H9 (cell line): Measurements from ENCODE around the gene PLEKHD1. TPM values are rescaled to one million over a fixed set of nuclear protein-coding genes. Genes with fewer than 3 reads are reported as not detected.

Source experiments
- DNase-seq: peaks from one replicate; pipeline ENCODE4 v3.0.0-alpha.2; 2017
- H2AFZ ChIP-seq: one replicate; pipeline ENCODE4 v1.6.1; 2013; ENCODE audit warnings: mild to moderate bottlenecking, low read length, control low read depth, moderate library complexity
- H2AK5ac ChIP-seq: 2 replicates; pipeline ENCODE4 v1.6.1; 2013; ENCODE audit warnings: low read length, control low read depth, mixed read lengths; ENCODE audit not compliant: insufficient read length
- H2BK120ac ChIP-seq: one replicate; pipeline ENCODE4 v1.6.1; 2013; ENCODE audit warnings: low read depth, mild to moderate bottlenecking, low read length, control low read depth, inconsistent platforms; ENCODE audit not compliant: poor library complexity, severe bottlenecking
- H2BK12ac ChIP-seq: 2 replicates; pipeline ENCODE4 v1.6.1; 2013; ENCODE audit warnings: low read length, control low read depth, mixed read lengths, low read depth; ENCODE audit not compliant: insufficient read length
- H2BK15ac ChIP-seq: 2 replicates; pipeline ENCODE4 v1.6.1; 2013; ENCODE audit warnings: low read depth, low read length, control low read depth
- H2BK20ac ChIP-seq: one replicate; pipeline ENCODE4 v1.6.1; 2013; ENCODE audit warnings: low read depth, mild to moderate bottlenecking, low read length, control low read depth, inconsistent platforms; ENCODE audit not compliant: poor library complexity, severe bottlenecking
- H2BK5ac ChIP-seq: 2 replicates; pipeline ENCODE4 v1.6.1; 2013; ENCODE audit warnings: low read length, control low read depth, mixed read lengths; ENCODE audit not compliant: insufficient read length
- H3K14ac ChIP-seq: 2 replicates; pipeline ENCODE4 v1.6.1; 2013; ENCODE audit warnings: low read length, control low read depth; ENCODE audit not compliant: insufficient read depth
- H3K18ac ChIP-seq: 2 replicates; pipeline ENCODE4 v1.6.1; 2013; ENCODE audit warnings: low read depth, mild to moderate bottlenecking, mixed read lengths, low read length, control low read depth; ENCODE audit not compliant: insufficient read length
- H3K23ac ChIP-seq: 2 replicates; pipeline ENCODE4 v1.6.1; 2013; ENCODE audit warnings: low read length, control low read depth, mixed read lengths, low read depth; ENCODE audit not compliant: insufficient read length
- H3K23me2 ChIP-seq: 2 replicates; pipeline ENCODE4 v1.6.1; 2013; ENCODE audit warnings: low read depth, mild to moderate bottlenecking, mixed read lengths, low read length, control low read depth; ENCODE audit not compliant: insufficient read length, poor library complexity, severe bottlenecking
- H3K27ac ChIP-seq: 2 replicates; pipeline ENCODE4 v1.5.1; 2013; ENCODE audit warnings: low read length, control low read depth, mixed read lengths, low read depth; ENCODE audit not compliant: insufficient read length
- H3K27me3 ChIP-seq: 2 replicates; pipeline ENCODE4 v1.6.1; 2013; ENCODE audit warnings: low read length, control low read depth, inconsistent platforms; ENCODE audit not compliant: insufficient read depth
- H3K4ac ChIP-seq: 2 replicates; pipeline ENCODE4 v1.6.1; 2013; ENCODE audit warnings: low read depth, mild to moderate bottlenecking, control low read depth, inconsistent platforms, low read length, moderate library complexity
- H3K4me1 ChIP-seq: 2 replicates; pipeline ENCODE4 v1.6.1; 2013; ENCODE audit warnings: low read length, control low read depth, inconsistent platforms; ENCODE audit not compliant: insufficient read depth
- H3K4me2 ChIP-seq: 2 replicates; pipeline ENCODE4 v1.6.1; 2013; ENCODE audit warnings: low read length, control low read depth, mixed read lengths; ENCODE audit not compliant: insufficient read length, insufficient read depth
- H3K56ac ChIP-seq: 2 replicates; pipeline ENCODE4 v1.6.1; 2013; ENCODE audit warnings: low read depth, mild to moderate bottlenecking, mixed read lengths, low read length, control low read depth; ENCODE audit not compliant: insufficient read length
- H3K79me1 ChIP-seq: 2 replicates; pipeline ENCODE4 v1.6.1; 2013; ENCODE audit warnings: low read depth, mild to moderate bottlenecking, moderate library complexity, low read length, control low read depth, inconsistent platforms; ENCODE audit not compliant: insufficient read depth, poor library complexity, severe bottlenecking
- H3K79me2 ChIP-seq: 2 replicates; pipeline ENCODE4 v1.6.1; 2013; ENCODE audit warnings: low read length, control low read depth, inconsistent platforms; ENCODE audit not compliant: insufficient read depth
- H3K9ac ChIP-seq: 2 replicates; pipeline ENCODE4 v1.6.1; 2013; ENCODE audit warnings: low read length, control low read depth, mixed read lengths; ENCODE audit not compliant: insufficient read length; ENCODE audit errors: extremely low read depth
- H3K9me3 ChIP-seq: one replicate; pipeline ENCODE4 v1.6.1; 2013; ENCODE audit warnings: low read depth, low read length, inconsistent platforms; ENCODE audit not compliant: control insufficient read depth
- H3T11ph ChIP-seq: one replicate; pipeline ENCODE4 v1.6.1; 2013; ENCODE audit warnings: mild to moderate bottlenecking, low read length, control low read depth, inconsistent platforms
- H4K20me1 ChIP-seq: one replicate; pipeline ENCODE4 v1.6.1; 2013; ENCODE audit not compliant: control insufficient read depth, insufficient read length, insufficient read depth
- H4K5ac ChIP-seq: 2 replicates; pipeline ENCODE4 v1.6.1; 2013; ENCODE audit warnings: low read depth, mild to moderate bottlenecking, mixed read lengths, low read length, control low read depth; ENCODE audit not compliant: insufficient read length
- H4K8ac ChIP-seq: replicated peaks from 2 replicates; pipeline ENCODE4 v1.6.1; 2013; ENCODE audit warnings: low read length, control low read depth, mixed read lengths, low read depth; ENCODE audit not compliant: insufficient read length
- H4K91ac ChIP-seq: 2 replicates; pipeline ENCODE4 v1.6.1; 2013; ENCODE audit warnings: low read depth, mild to moderate bottlenecking, moderate library complexity, mixed read lengths, low read length, control low read depth; ENCODE audit not compliant: insufficient read length
- H3K27ac Mint-ChIP-seq, 3 experiments: 2 replicates in 2 of 3; 3 replicates in 1 of 3; pipeline ENCODE4 v1.8.0; 2020 to 2021; ENCODE audit warnings: mixed read lengths in 3 of 3, mild to moderate bottlenecking in 1 of 3, moderate library complexity in 1 of 3
- H3K27me3 Mint-ChIP-seq: 2 replicates; pipeline ENCODE4 v1.8.0; 2021; ENCODE audit warnings: low read depth, mild to moderate bottlenecking, moderate library complexity, mixed read lengths
- H3K36me3 Mint-ChIP-seq, 3 experiments: 2 replicates in 2 of 3; 3 replicates in 1 of 3; pipeline ENCODE4 v1.8.0; 2020 to 2021; ENCODE audit warnings: low read depth in 3 of 3, mixed read lengths in 3 of 3; ENCODE audit not compliant: insufficient read depth in 1 of 3
- H3K4me1 Mint-ChIP-seq, 2 experiments: 2 replicates each; pipeline ENCODE4 v1.8.0; 2020; ENCODE audit warnings: mixed read lengths in 2 of 2
- H3K4me3 Mint-ChIP-seq, 2 experiments: 2 replicates in 1 of 2; 3 replicates in 1 of 2; pipeline ENCODE4 v1.8.0; 2020 to 2021; ENCODE audit warnings: mild to moderate bottlenecking in 2 of 2, mixed read lengths in 2 of 2, moderate library complexity in 1 of 2
- H3K9me3 Mint-ChIP-seq, 2 experiments: 2 replicates in 1 of 2; 3 replicates in 1 of 2; pipeline ENCODE4 v1.8.0; 2020; ENCODE audit warnings: mild to moderate bottlenecking in 2 of 2, mixed read lengths in 2 of 2, moderate library complexity in 1 of 2
- CTCF ChIP-seq: fragments of 200-600 bp; sonication (generic); conservative IDR thresholded peaks from 3 replicates; pipeline ENCODE4 v1.8.0; 2021; ENCODE audit warnings: antibody characterized with exemption, mild to moderate bottlenecking
- WGBS: extraction: QIAGEN DNeasy Blood & Tissue Kit; methylation state at CpG from one replicate; pipeline ENCODE4 v1.1.7; 2013; ENCODE audit warnings: missing lambda C conversion rate, low lambda C conversion rate, mixed read lengths; ENCODE audit not compliant: insufficient read length; ENCODE audit errors: extremely low coverage; 5-methylcytosine and 5-hydroxymethylcytosine counted together
- total RNA-seq: library from RNA; stranded (reverse); gene quantifications from 2 replicates; pipeline ENCODE4 v1.2.1, GENCODE V29; 2021

PLEKHD1 gene
- total RNA-seq, 1 experiment from 2014 or later = 0.37 TPM

GRCh38 chr14:69468949-69469348 lies 15.6 kb upstream of the PLEKHD1 start:
- Mint-ChIP-seq H3K36me3 (no peaks in the 10 kb centered on the region; a peak in 1 of 7 replicates), H3K4me1 (no peaks in the 10 kb centered on the region), H3K27me3 (peaks cover 4% of the 10 kb centered on the region), H3K4me3 (no peak overlapping the region), H3K9me3 (no peaks in the 10 kb centered on the region), H3K27ac (no peak overlapping the region)
- H3K56ac ChIP-seq = no peak overlapping the region
- no peak overlapping the region for H3K18ac ChIP-seq
- H2BK15ac ChIP-seq = no peak overlapping the region
- no peaks in the 10 kb centered on the region for H3K9me3 ChIP-seq
- H3K4me2 ChIP-seq = no peak overlapping the region
- H3K23ac ChIP-seq = no peak overlapping the region
- no peak overlapping the region for H3K4ac ChIP-seq
- no peak overlapping the region for H2BK120ac ChIP-seq
- no peak overlapping the region for H2BK20ac ChIP-seq
- H3T11ph ChIP-seq = no peak overlapping the region
- no peak for TF ChIP-seq CTCF
- no peak overlapping the region for H4K5ac ChIP-seq
- no peak for DNase-seq
- no peaks in the 10 kb centered on the region for H3K79me2 ChIP-seq
- H4K20me1 ChIP-seq = no peaks in the 10 kb centered on the region
- H3K27ac ChIP-seq = no peak overlapping the region
- no peak overlapping the region for H4K91ac ChIP-seq
- no peaks in the 10 kb centered on the region for H3K23me2 ChIP-seq
- no peaks in the 10 kb centered on the region for H3K27me3 ChIP-seq
- H2BK5ac ChIP-seq = no peak overlapping the region
- H3K79me1 ChIP-seq = no peaks in the 10 kb centered on the region
- H3K4me1 ChIP-seq = no peaks in the 10 kb centered on the region
- no peak overlapping the region for H2BK12ac ChIP-seq
- H2AFZ ChIP-seq = no peak overlapping the region
- WGBS = no CpG with 5 or more reads among the region's 2 CpGs
- no peak overlapping the region for H3K14ac ChIP-seq
- no peak overlapping the region for H3K9ac ChIP-seq
- no peak overlapping the region for H2AK5ac ChIP-seq
- H4K8ac ChIP-seq = no peak overlapping the region
